AG04450 (cell line): ENCODE results near the gene FCHSD1. TPM values are rescaled to one million over a fixed set of nuclear protein-coding genes. Genes with fewer than 3 reads are reported as not detected.

Experiments
- CTCF ChIA-PET: fragments of 300-600, 350-600 bp; formaldehyde crosslinking; extraction: SDS; loops from one replicate; lab custom pipeline; 2022; ENCODE audit warnings: antibody characterized with exemption, inconsistent platforms; lab: Charles Lee
- POLR2A ChIA-PET: fragments of 350-600 bp; formaldehyde crosslinking; extraction: SDS; loops from one replicate; lab custom pipeline; 2021; ENCODE audit warnings: antibody characterized with exemption, inconsistent platforms; lab: Yijun Ruan, JAX
- DNase-seq: peaks from one replicate; pipeline ENCODE4 v3.0.0-alpha.2; 2011; ENCODE audit warnings: low read depth, low spot score
- H3K27ac ChIP-seq: one replicate; pipeline ENCODE4 v1.5.1; 2012; ENCODE audit warnings: low read depth, low read length, control low read depth
- H3K27me3 ChIP-seq: one replicate; pipeline ENCODE4 v1.6.0; 2012; ENCODE audit warnings: low read length; ENCODE audit not compliant: control insufficient read depth, insufficient read depth
- H3K4me3 ChIP-seq: 2 replicates; pipeline ENCODE4 v1.5.1; 2011; ENCODE audit warnings: mild to moderate bottlenecking, low read depth, low read length, control low read depth
- H3K9me3 ChIP-seq: 2 replicates; pipeline ENCODE4 v1.5.1; 2012; ENCODE audit warnings: low read length; ENCODE audit not compliant: control insufficient read depth, insufficient read depth
- CTCF ChIP-seq: IDR thresholded peaks from 2 replicates; pipeline ENCODE4 v1.5.1; 2011; ENCODE audit warnings: low read depth, low read length, control low read depth, inconsistent platforms
- polyA minus RNA-seq: library from RNA; depleted of rRNA, polyadenylated mRNA; stranded (reverse); fragments of >200 nt; gene quantifications from 2 replicates; pipeline ENCODE4 v1.2.3, GENCODE V29; 2011; rRNA and poly(A)+ RNA removed
- polyA plus RNA-seq: library from polyadenylated mRNA; depleted of rRNA; stranded (reverse); fragments of >200 nt; gene quantifications from 2 replicates; pipeline ENCODE4 v1.2.3, GENCODE V29; 2011; rRNA removed

The FCHSD1 gene
- polyA plus RNA-seq (28.1 and 30.2 TPM in 2 replicates), polyA minus RNA-seq (24.8 and 30.1 TPM in 2 replicates)

- Histone ChIP-seq H3K4me3 (peak within 1 kb of the TSS; percentile 85), H3K9me3 (no peaks in the 10 kb centered on the region), H3K27me3 (no peaks in the 10 kb centered on the region), H3K27ac (no peak within 1 kb of the TSS)
- ChIA-PET POLR2A (interaction anchor here (1.9 kb wide), 1 partner anchor 14 kb away, joined by 14 read pairs; the partner anchor contains the start of genes HDAC3 and RELL2), CTCF (interaction anchor here (0.6 to 2.0 kb wide), 10 partner anchors 9 to 87 kb away, joined by 3 to 15 read pairs (median 4); partner anchors contain the start of gene DIAPH1)
- TF ChIP-seq CTCF = no peak
- DNase-seq = peak; percentile 50
Measured at GRCh38 chr5:141650851-141651727, at the start of gene FCHSD1. FCHSD1 (minus strand) TSS chr5:141651418; CDS start chr5:141651368, 50 bp downstream.

- no peak for DNase-seq
- no peak overlapping the region for H3K27ac ChIP-seq
- ChIA-PET CTCF (interaction anchor here (7.6 to 16.0 kb wide), 2 partner anchors 182 to 262 kb away, joined by 169 to 422 read pairs; partner anchors contain the start of genes PCDH1 and PCDH12), POLR2A (no interaction called here)
- peaks cover 62% of the 10 kb centered on the region for H3K27me3 ChIP-seq
- TF ChIP-seq CTCF = no peak
- no peaks in the 10 kb centered on the region; the same call in 1 of the 2 replicates for H3K9me3 ChIP-seq
- no peak overlapping the region for H3K4me3 ChIP-seq
Measured at GRCh38 chr5:141697586-141697985, 46.4 kb upstream of the FCHSD1 start.

- H3K9me3 ChIP-seq = no peaks in the 10 kb centered on the region
- ChIA-PET CTCF (interaction anchor here (1.8 to 16.0 kb wide), 3 partner anchors 184 to 272 kb away, joined by 7 to 422 read pairs (median 169); partner anchors contain the start of genes PCDH1, PCDH12 and RNF14), POLR2A (no interaction called here)
- peaks cover 53% of the 10 kb centered on the region for H3K27me3 ChIP-seq
- no peak overlapping the region for H3K27ac ChIP-seq
- no peak for TF ChIP-seq CTCF
- no peak overlapping the region for H3K4me3 ChIP-seq
- no peak for DNase-seq
Measured at GRCh38 chr5:141696431-141696830, 45.2 kb upstream of the FCHSD1 start.

- POLR2A ChIA-PET = interaction anchor here (1.4 kb wide), 1 partner anchor 228 kb away, joined by 3 read pairs; the partner anchor contains the start of gene DELE1
- CTCF ChIA-PET = interaction anchor here (1.8 to 16.0 kb wide), 3 partner anchors 184 to 273 kb away, joined by 7 to 422 read pairs (median 169); partner anchors contain the start of genes PCDH1, PCDH12 and RNF14
Measured at GRCh38 chr5:141695627-141696215, 44.5 kb upstream of the FCHSD1 start.

More at GRCh38 chr5:141695627-141696215, 44.5 kb upstream of the FCHSD1 start:
- no peak overlapping the region for H3K27ac ChIP-seq
- no peaks in the 10 kb centered on the region for H3K9me3 ChIP-seq
- DNase-seq = no peak
- no peak overlapping the region for H3K4me3 ChIP-seq
- peaks cover 53% of the 10 kb centered on the region for H3K27me3 ChIP-seq
- TF ChIP-seq CTCF = no peak
